C4-2B (cell line): ENCODE measurements around the gene ATP12A.

Source experiments
- CTCF ChIP-seq: fragments of 450-650 bp; conservative IDR thresholded peaks from 2 replicates; pipeline ENCODE4 v1.5.1; 2017; ENCODE audit warnings: mild to moderate bottlenecking
- ZFX ChIP-seq: fragments of 450-650 bp; IDR thresholded peaks from 2 replicates; pipeline ENCODE4 v1.6.1; 2017

- TF ChIP-seq CTCF: no peak
- TF ChIP-seq ZFX: no peak
Observed at GRCh38 chr13:24742977-24743376, 62.8 kb downstream of the ATP12A start.
